HepG2 (cell line): Measurements from ENCODE around the gene SMURF2. TPM values are rescaled to one million over a fixed set of nuclear protein-coding genes. Genes with fewer than 3 reads are reported as not detected.
A peak's percentile ranks its signal among the peaks of the same experiment; 100 is the strongest.

Source experiments
- CEBPB ChIP-seq: IDR thresholded peaks from 2 replicates; pipeline ENCODE4 v1.6.1; 2011; ENCODE audit warnings: low read depth, low read length, improper control_type of control experiment, borderline replicate concordance
- EP300 ChIP-seq, 3 experiments: sonication (generic) in 1 of 3; formaldehyde crosslinking in 1 of 3; IDR thresholded peaks; 2 replicates each; pipeline versions ENCODE4 v1.5.1 to v1.6.1; 2011 to 2020; ENCODE audit warnings: low read depth in 2 of 3, low read length in 2 of 3, borderline replicate concordance in 1 of 3, improper control_type of control experiment in 1 of 3, mild to moderate bottlenecking in 1 of 3, missing genetic modification reagents in 1 of 3, moderate library complexity in 1 of 3
- GFI1 ChIP-seq: sonication (generic); formaldehyde crosslinking; IDR thresholded peaks from 2 replicates; pipeline ENCODE4 v1.5.0; 2020; ENCODE audit warnings: missing genetic modification reagents, mild to moderate bottlenecking, borderline replicate concordance
- HMG20A ChIP-seq: IDR thresholded peaks from 2 replicates; pipeline ENCODE4 v1.6.1; 2016; ENCODE audit warnings: borderline replicate concordance
- HNRNPUL1 ChIP-seq: fragments of 200-400 bp; formaldehyde crosslinking; IDR thresholded peaks from 2 replicates; pipeline ENCODE4 v1.6.1; 2017; ENCODE audit warnings: low read depth, mild to moderate bottlenecking, low read length, moderate library complexity
- KDM2A ChIP-seq: sonication (generic); formaldehyde crosslinking; IDR thresholded peaks from 2 replicates; pipeline ENCODE4 v1.4.0; 2020; ENCODE audit warnings: low read depth, missing genetic modification reagents, borderline replicate concordance
- MED8 ChIP-seq: sonication (generic); formaldehyde crosslinking; IDR thresholded peaks from 2 replicates; pipeline ENCODE4 v1.8.1; 2023; ENCODE audit warnings: mild to moderate bottlenecking, missing genetic modification reagents; ENCODE audit not compliant: insufficient replicate concordance
- NCOA2 ChIP-seq: sonication (generic); formaldehyde crosslinking; IDR thresholded peaks from 2 replicates; pipeline ENCODE4 v1.8.0; 2022; ENCODE audit warnings: inconsistent platforms
- REXO4 ChIP-seq: sonication (generic); formaldehyde crosslinking; IDR thresholded peaks from 2 replicates; pipeline ENCODE4 v1.8.0; 2022; ENCODE audit warnings: missing genetic modification reagents, mild to moderate bottlenecking, borderline replicate concordance
- ZBTB21 ChIP-seq: sonication (generic); formaldehyde crosslinking; IDR thresholded peaks from 2 replicates; pipeline ENCODE4 v1.4.0; 2020; ENCODE audit warnings: missing genetic modification reagents
- ZNF207 ChIP-seq: fragments of 450-650 bp; IDR thresholded peaks from 2 replicates; pipeline ENCODE4 v1.6.1; 2016; ENCODE audit warnings: antibody characterized with exemption, borderline replicate concordance
- ZNF33B ChIP-seq: sonication (generic); formaldehyde crosslinking; IDR thresholded peaks from 2 replicates; pipeline ENCODE4 v1.5.1; 2020; ENCODE audit warnings: mild to moderate bottlenecking, missing genetic modification reagents
- ZNF446 ChIP-seq: sonication (generic); formaldehyde crosslinking; IDR thresholded peaks from 2 replicates; pipeline ENCODE4 v1.5.0; 2020; ENCODE audit warnings: mild to moderate bottlenecking, missing genetic modification reagents
- ZNF598 ChIP-seq: sonication (generic); formaldehyde crosslinking; IDR thresholded peaks from 2 replicates; pipeline ENCODE4 v1.5.1; 2020; ENCODE audit warnings: mild to moderate bottlenecking, missing genetic modification reagents, borderline replicate concordance
- ZNF660 ChIP-seq: sonication (generic); formaldehyde crosslinking; IDR thresholded peaks from 2 replicates; pipeline ENCODE4 v1.5.1; 2020; ENCODE audit warnings: mild to moderate bottlenecking, low read depth, missing genetic modification reagents, borderline replicate concordance
- ZSCAN20 ChIP-seq: sonication (generic); formaldehyde crosslinking; IDR thresholded peaks from 2 replicates; pipeline ENCODE4 v1.4.0; 2020; ENCODE audit warnings: missing genetic modification reagents, mild to moderate bottlenecking, borderline replicate concordance
- polyA plus RNA-seq, 8 experiments: library from polyadenylated mRNA; depleted of rRNA in 3 of 8; stranded (reverse) in 7 of 8; unstranded in 1 of 8; fragments of >200 nt; fragmentation: Illumina TruSeq in 4 of 8; extraction: Trizol in 4 of 8; gene quantifications; 2 replicates each; pipeline versions ENCODE4 v1.2.1 to v1.2.3, GENCODE V29; 2011 to 2016; ENCODE audit warnings: low read depth in 4 of 8, missing spikeins in 1 of 8, mixed read lengths in 1 of 8; ENCODE audit not compliant: insufficient read depth in 1 of 8
- total RNA-seq, 5 experiments: library from RNA; depleted of rRNA; stranded (reverse); fragments of >200 nt; fragmentation: Illumina TruSeq; extraction: Trizol; gene quantifications; 2 replicates each; pipeline ENCODE4 v1.2.3, GENCODE V29; 2016; ENCODE audit warnings: low read depth in 1 of 5
- TF ChIP-seq, protein P1 (sequence below): sonication (generic); formaldehyde crosslinking; IDR thresholded peaks from 2 replicates; pipeline ENCODE4 v1.5.1; 2020; ENCODE audit warnings: mild to moderate bottlenecking, missing genetic modification reagents
- TF ChIP-seq, protein P2 (sequence below): IDR thresholded peaks from 2 replicates; pipeline ENCODE4 v1.6.1; 2012; ENCODE audit warnings: low read depth, low read length, improper control_type of control experiment
- TF ChIP-seq, protein P3 (sequence below): sonication (generic); formaldehyde crosslinking; IDR thresholded peaks from 2 replicates; pipeline ENCODE4 v1.8.1; 2023; ENCODE audit warnings: mild to moderate bottlenecking, missing genetic modification reagents
- TF ChIP-seq, protein P4 (sequence below): sonication (generic); formaldehyde crosslinking; IDR thresholded peaks from 2 replicates; pipeline ENCODE4 v1.4.0; 2020; ENCODE audit warnings: mild to moderate bottlenecking, missing genetic modification reagents

Gene SMURF2
- total and polyA plus RNA-seq, 2 of the 13 experiments (the other 11 are each of a cell fraction or from before 2014, with no cell fraction given), result 14.9 to 24.3 TPM

DNA sequence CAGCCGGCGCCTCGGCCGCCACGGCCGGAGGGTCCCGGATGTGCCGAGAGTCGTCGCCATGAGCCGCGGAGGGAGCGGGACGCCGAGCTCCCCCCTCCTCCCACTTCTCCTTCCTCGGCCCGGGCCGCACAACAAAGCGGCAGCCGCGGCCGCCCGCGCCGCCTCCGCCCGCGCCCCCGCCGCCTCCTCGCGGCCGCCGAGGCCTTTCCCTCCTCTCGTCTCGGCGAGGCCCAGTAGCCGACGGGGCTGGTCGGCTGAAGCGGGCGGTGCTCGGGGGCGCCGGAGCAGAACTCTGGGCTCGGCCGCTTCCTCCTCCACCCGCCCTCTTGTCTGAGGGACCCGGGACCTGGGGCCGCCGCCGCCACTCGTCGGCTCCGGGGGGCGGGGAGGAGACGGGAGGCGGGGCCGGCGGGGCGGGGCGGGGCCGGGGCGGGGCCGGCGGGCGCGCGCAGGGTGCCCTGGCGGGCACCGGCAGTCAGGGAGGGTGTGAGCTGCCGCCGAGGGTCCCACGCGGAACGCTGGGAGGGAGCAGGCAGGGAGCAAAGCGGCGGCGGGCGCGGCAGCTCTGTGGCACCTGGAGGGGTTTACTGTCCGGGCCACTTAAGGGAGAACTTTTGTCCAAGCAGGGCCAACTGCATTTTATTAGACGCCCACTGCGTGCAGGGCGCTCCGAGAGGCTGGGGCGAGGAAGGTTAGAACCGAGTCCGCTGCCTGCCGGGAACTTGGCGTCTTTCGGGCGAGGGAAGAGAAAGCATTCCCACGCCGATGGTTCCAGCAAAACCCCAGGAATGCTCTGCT, at the start of gene SMURF2 (continued):
- TF ChIP-seq NCOA2 (CRISPR knock-in tag), result no peak; the same call in 1 of the 2 replicates
- TF ChIP-seq GFI1 (CRISPR knock-in tag), result no peak
- TF ChIP-seq CEBPB, result no peak
- TF ChIP-seq REXO4 (CRISPR knock-in tag), result no peak
- no peak for TF ChIP-seq HMG20A
- no peak for TF ChIP-seq MED8
- TF ChIP-seq ZNF446, result no peak; the same call in 1 of the 2 replicates
- TF ChIP-seq ZNF660 (CRISPR knock-in tag), result no peak
- TF ChIP-seq, protein P1, sequence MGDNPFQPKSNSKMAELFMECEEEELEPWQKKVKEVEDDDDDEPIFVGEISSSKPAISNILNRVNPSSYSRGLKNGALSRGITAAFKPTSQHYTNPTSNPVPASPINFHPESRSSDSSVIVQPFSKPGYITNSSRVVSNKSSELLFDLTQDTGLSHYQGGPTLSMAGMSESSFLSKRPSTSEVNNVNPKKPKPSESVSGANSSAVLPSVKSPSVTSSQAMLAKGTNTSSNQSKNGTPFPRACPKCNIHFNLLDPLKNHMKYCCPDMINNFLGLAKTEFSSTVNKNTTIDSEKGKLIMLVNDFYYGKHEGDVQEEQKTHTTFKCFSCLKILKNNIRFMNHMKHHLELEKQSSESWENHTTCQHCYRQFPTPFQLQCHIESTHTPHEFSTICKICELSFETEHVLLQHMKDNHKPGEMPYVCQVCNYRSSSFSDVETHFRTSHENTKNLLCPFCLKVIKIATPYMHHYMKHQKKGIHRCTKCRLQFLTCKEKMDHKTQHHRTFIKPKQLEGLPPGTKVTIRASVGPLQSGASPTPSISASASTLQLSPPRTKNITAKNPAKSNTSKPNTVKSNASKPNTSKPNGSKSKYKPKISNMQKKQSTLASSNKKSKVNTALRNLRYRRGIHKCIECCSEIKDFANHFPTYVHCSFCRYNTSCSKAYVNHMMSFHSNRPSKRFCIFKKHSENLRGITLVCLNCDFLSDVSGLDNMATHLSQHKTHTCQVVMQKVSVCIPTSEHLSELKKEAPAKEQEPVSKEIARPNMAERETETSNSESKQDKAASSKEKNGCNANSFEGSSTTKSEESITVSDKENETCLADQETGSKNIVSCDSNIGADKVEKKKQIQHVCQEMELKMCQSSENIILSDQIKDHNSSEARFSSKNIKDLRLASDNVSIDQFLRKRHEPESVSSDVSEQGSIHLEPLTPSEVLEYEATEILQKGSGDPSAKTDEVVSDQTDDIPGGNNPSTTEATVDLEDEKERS (CRISPR knock-in tag), result no peak
- TF ChIP-seq, protein P2, sequence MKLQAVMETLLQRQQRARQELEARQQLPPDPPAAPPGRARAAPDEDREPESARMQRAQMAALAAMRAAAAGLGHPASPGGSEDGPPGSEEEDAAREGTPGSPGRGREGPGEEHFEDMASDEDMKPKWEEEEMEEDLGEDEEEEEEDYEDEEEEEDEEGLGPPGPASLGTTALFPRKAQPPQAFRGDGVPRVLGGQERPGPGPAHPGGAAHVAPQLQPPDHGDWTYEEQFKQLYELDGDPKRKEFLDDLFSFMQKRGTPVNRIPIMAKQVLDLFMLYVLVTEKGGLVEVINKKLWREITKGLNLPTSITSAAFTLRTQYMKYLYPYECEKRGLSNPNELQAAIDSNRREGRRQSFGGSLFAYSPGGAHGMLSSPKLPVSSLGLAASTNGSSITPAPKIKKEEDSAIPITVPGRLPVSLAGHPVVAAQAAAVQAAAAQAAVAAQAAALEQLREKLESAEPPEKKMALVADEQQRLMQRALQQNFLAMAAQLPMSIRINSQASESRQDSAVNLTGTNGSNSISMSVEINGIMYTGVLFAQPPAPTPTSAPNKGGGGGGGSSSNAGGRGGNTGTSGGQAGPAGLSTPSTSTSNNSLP, result no peak
- TF ChIP-seq KDM2A, result peak; percentile 52; the same call in 1 of the 2 replicates
- no peak for TF ChIP-seq ZNF598 (CRISPR knock-in tag)
- no peak for TF ChIP-seq ZBTB21 (CRISPR knock-in tag)
- no peak for TF ChIP-seq ZNF33B (CRISPR knock-in tag)
- TF ChIP-seq, protein P3, sequence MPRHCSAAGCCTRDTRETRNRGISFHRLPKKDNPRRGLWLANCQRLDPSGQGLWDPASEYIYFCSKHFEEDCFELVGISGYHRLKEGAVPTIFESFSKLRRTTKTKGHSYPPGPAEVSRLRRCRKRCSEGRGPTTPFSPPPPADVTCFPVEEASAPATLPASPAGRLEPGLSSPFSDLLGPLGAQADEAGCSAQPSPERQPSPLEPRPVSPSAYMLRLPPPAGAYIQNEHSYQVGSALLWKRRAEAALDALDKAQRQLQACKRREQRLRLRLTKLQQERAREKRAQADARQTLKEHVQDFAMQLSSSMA, result no peak
- TF ChIP-seq ZSCAN20 (CRISPR knock-in tag), result no peak
- TF ChIP-seq, protein P4, sequence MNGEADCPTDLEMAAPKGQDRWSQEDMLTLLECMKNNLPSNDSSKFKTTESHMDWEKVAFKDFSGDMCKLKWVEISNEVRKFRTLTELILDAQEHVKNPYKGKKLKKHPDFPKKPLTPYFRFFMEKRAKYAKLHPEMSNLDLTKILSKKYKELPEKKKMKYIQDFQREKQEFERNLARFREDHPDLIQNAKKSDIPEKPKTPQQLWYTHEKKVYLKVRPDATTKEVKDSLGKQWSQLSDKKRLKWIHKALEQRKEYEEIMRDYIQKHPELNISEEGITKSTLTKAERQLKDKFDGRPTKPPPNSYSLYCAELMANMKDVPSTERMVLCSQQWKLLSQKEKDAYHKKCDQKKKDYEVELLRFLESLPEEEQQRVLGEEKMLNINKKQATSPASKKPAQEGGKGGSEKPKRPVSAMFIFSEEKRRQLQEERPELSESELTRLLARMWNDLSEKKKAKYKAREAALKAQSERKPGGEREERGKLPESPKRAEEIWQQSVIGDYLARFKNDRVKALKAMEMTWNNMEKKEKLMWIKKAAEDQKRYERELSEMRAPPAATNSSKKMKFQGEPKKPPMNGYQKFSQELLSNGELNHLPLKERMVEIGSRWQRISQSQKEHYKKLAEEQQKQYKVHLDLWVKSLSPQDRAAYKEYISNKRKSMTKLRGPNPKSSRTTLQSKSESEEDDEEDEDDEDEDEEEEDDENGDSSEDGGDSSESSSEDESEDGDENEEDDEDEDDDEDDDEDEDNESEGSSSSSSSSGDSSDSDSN (CRISPR knock-in tag), result peak; percentile 77; the same call in 1 of the 2 replicates
- no peak for TF ChIP-seq ZNF207
- no peak for TF ChIP-seq HNRNPUL1
- no peak for TF ChIP-seq EP300 (IDR thresholded peaks at IDR 0.05; ENCODE audit: low read depth in 2 of 2, low read length in 2 of 2)
- TF ChIP-seq EP300 (CRISPR knock-in tag; IDR thresholded peaks at IDR 0.05; ENCODE audit: borderline replicate concordance), result no peak
